GM12878 (cell line): ENCODE measurements around the gene YBEY.

ENCODE experiments used
- RBBP5 ChIP-seq: fragments of 200-600 bp; sonication (generic); conservative IDR thresholded peaks from 2 replicates; pipeline ENCODE4 v1.6.1; 2016
- RFX5 ChIP-seq: IDR thresholded peaks from 2 replicates; pipeline ENCODE4 v1.6.1; 2011; ENCODE audit warnings: low read depth, low read length, improper control_type of control experiment

DNA sequence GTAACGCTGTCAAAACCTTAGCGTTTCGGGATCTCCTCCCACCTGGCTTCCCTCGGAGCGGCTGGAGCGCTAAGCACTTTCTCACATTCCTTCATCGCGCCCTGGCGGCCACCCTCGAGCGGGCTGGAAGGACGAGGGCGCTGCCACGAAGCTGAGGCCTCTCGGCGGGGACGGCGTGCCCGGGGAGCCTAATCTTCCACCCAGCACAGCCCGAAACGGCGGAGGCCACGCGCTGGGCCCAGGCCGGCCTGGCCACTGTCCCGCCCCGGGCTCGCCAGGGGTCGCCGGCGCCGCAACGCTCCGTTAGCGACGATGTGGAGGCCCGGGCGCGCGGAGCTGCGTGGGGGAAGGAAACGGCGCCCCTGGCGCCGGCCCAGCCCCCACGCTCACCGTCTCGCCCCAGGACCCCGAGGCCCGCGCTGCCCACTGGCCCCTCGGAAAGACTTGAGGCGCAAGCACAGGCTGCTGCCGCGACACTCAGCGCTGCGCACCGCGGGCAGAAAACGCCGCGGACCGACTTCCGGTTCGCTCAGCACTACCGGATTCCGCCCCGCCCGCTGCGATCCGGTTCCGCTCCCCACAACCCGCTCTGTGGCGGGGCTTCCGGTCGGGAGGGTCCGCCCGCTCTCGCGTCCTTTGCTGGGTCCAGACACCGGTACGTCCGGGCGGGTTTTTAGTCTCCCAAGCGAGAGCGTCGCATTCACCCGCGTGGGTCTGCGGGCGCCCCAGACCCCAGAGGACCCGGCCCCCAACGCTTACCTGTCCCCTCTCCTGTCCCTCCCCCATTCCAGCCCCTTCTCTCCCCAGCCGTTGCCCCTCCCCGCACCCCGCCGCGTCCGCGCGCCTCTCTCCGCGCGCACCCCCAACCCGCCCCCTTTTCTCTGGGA lies at the start of gene YBEY:
- TF ChIP-seq RBBP5, result no peak
- no peak for TF ChIP-seq RFX5
